DMS79 treated with DMSO at 0.1 percent for 48 hours (cell line): ENCODE measurements around the gene RASGRP3.

Source experiments
- DNase-seq: peaks from one replicate; lab custom pipeline; 2025; lab: John Stamatoyannopoulos, UW

Gene RASGRP3

DNA sequence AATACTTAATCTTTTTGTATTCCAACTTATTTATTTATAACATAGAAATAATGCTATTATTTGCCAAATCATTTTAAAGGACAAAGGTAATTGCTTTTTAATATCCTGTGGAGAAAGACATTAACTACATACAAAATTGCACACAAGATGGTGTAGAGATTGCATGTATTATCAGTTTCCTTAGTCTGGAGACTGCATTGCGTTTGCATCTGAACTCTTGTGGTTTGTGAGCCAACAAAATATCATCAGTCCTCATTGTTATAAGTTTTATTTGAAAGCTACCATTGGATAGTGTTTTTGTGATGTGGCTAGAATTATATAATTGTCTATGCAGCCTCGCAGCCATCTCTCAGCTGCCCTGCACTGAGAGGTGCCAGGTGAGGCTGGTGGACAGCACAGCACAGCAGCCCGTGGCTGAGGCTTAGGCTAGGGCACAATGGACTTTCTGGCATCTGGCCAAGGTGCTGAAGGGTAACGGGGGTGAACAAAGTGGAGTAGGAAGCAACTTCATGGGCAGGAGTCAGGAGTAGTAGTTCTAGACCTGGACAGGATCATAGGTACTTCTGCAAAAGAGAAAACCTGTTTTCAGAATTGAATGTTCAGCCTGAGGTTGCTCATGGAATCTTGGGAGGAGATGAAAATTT, 15.1 kb downstream of the RASGRP3 start:
- DNase-seq, result no peak

DNA sequence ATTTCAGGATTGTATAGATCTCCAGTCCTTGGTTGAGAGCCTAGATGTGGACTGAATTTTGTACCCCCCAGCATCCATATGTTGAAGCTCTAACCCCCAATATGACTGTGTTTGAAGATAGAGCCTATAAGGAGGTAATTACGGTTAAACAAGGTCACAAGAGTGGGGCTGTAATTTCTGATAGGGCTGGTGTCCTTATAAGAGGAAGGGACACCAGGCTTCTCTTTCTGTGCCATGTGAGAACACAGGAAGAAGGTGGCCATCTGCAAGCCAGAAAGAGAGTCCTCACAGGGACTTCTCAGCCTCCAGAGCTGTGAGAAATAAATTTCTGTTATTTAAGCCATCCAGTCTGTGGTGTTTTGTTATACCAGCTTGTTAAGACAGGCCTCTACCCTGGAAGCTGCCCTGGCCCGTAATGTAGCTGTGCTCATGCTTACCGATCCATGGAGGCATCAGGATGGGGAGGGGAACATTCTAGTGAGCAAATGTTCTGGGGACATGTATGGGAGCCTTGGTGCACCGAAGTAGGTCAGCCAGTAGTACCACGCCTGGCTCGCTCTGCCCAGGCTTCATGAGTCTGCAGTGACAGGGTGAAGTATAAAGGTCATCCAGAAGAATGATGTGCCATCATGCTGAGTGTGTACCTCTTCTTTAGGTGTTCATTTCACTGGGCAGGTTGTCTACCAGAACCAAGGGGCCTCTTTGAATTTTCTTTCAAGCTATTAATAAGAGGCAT, 16.1 kb downstream of the RASGRP3 start:
- DNase-seq, result no peak

DNA sequence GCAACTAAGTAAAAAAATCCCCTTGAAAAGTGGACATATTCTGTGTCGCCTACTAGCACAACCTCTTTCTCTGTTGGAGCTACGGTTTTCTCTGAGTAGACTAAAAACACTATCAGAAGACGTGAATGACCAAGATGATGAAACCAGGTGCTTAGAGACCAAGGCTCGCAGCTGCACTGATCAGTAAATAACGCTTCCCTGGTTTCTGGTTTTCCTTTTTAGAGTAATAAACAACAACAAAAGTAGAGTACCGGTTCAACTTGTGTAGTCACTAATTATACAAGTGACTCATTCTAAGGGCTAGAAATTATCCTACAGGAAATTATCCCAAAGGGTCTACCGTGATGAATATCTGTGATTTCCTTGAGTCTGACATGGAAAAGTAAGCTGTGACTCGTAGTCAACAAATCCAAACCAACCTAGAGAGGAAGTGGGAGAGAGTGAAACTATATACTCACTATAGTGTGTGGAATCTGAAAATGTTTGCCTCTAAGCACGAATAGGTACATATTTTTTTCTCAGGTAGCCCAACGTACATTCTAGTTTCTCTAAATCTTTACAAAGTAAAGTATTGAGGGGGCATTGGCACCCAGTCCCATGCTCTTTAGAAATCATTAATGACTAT, 17.8 kb downstream of the RASGRP3 start:
- DNase-seq, result no peak

DNA sequence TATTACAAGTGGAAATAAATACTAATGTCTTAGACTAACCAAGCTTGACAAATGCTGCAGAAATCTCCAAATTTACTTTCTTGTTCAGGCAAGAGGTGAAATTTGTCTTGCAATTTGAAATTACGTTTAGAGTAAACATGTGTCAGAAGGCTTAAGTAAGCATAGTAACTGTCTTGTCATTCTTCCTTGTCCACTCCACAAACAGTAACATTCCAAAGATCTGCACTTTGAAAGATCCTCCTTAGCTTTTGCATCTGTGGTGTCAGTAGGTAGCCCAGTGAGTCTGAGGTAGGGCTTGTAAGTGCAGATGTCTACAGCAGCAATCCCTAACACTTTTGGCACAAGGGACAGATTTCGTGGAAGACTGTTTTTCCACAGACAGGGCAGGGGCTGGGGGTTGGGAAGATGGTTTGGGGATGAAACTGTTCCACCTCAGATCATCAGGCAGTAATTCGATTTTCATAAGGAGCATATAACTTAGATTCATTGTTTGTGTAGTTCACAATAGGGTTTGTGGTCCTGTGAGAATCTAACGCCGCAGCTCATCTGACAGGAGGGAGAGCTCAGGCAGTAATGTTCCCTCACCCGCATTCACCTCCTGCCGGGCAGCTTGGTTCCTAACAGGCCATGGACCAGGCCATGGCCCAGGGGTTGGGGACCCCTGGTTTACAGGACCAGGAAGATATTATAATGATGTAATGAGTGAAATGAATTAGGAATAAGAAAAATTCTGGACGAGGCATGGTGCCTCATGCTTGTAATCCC, 18.6 kb downstream of the RASGRP3 start:
- DNase-seq, result no peak

DNA sequence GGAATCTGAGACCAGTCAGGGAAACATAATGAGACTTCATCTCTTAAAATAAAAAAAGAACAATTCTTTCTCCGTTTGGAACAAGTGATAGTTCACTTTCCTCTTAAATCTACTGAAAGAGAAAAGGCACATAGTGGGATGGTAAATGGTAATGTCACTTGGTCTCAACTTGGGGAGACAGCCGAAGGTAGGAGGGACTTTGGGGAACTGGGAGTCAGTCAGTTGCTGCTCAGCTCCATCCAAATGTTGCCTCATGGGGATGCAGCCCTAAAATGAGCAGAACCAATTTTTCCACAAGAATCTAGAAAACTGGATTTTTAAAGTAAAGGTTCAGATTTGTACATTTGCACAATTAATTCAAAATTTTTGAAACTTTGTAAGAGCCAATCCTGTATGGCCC, 19.2 kb downstream of the RASGRP3 start:
- DNase-seq, result no peak

DNA sequence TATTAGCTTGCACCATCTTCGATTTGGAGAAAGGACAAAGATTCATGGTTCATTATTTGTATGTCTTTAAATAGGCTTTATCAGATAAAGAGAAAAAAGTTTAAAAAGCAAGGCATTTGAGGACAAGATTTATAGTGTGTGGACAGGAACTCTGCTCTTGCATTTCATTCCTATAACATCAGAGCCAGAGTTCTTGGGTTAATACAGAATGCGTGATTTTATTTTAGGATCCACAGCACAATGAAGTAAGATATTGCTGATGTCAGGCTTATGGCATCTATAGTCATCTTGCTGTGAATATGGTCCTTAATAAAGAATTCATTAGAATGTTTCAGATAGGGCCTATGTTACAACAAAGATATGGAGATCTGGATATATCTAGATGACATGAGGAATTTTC, 19.7 kb downstream of the RASGRP3 start:
- DNase-seq, result no peak

DNA sequence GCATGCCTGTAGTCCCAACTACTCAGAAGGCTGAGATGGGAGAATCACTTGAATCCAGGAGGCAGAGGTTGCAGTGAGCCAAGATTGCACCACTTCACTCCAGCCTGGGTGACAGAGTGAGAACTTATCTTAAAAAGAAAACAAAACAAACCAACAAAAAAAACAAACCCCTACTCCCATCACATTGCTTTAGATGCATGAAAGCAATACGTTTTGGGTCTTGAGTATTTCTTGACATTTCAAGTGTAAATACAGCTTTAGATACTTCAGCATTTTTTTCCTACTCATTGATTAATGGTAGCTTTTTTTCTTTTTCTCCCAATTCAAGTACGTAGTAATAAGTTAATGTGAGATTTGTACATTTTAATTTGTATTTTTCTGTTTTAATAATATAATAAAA, 20.3 kb downstream of the RASGRP3 start:
- DNase-seq, result no peak

DNA sequence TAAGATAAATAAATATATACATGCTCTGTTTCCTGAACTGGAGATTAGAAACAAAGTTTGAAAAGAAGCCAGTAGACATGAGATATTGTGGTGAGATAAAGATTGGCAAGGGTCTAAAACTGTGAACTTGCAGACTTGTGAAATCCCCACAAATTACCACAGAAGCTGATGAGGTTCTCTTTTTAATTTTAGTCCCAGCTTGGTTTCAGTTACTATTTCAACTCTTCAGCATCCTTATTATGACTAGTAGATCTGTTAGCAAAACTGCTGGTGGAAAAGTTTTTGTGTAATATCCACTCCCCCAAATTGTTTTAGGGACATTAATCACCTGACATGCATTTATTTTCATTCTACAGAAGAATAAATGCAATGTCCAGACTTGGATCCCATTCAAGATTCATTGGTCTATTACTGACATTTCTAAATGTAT, 20.8 kb downstream of the RASGRP3 start:
- DNase-seq, result no peak

DNA sequence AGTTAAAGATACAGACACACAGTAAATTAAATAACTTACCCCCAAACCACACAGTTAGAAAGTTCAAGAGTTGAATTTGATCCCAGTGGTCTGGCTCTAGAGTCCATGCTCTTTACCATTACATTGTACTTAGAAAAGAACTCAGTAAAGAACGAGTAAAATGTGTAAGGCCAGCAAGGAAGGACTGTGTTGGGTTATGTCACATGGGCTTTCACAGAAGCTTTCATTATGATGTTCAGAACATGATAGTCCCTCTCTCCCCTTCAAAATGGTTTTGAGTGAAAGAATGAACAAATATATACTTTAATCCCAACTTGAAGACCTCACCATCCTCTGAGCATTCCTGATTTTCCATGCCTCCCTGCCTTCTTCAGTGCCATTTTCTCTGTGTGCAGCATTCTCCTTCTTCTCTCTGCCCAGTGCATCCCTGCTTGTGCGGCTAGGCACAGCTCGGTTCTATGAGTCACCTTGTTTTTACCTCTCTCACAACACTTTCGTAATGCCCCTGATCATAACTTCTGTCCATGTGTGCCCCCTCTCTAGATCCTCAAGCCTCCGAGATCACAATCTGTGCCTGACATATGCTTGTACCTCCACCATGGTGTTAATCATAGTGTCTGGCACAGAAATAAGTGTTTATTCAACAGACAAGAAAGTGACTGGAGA, 22.0 kb downstream of the RASGRP3 start:
- no peak for DNase-seq

DNA sequence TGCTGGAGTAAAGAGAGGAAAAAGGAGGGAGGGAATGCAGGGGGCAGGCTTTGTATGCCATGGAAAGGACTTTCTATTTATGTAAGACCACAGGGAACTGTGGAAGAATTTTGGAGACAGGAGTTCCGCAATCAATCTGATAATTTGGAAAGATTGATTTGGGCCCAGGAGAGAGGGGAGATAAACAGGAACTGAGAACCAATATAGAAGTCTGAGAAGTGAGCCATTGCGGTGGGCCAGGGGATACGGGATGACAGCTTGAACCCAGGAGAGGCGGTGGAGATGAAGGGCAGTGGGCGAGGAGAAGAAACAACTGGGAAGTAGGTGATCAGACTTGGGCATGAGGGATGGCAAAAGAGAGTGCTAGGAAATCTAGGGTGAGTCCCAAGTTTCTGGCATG, 23.7 kb downstream of the RASGRP3 start:
- no peak for DNase-seq

DNA sequence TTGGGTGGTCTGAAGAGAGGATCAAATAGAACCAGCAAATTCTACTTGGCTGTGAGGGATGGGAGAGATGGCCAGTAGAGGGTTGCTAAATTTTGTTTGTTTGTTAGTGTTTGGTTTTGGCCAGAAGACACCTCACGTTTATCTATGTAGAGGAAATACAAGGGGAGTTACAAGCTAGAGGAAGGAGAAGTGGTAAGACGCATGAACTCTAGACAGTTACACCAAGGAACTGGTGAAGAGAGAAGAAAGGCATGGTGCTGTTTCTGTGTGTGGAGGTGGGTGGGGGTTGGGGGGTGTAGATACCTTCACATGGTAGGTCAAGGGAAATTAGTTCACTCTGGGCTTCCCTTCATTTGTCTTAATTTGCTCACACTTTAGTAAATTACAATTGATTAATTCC, 25.6 kb downstream of the RASGRP3 start:
- DNase-seq, result no peak

DNA sequence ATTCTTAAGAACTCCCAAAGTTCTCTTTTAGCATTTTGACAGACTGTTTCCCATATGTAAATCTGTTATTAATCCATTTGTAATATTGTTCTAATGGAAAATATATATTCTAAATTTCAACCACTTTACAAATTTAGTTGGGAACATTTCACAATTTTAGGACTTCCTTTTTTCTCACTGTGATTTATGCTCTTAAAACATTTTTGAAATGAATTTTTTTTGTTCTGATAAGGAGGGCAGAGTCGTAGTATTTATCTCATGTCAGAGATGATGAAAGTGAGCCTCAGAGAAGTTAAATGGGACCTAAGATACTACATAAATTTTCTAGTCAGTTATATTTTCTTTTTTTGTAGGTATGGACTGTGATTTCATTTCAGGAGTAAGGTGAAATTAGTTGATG, 26.6 kb downstream of the RASGRP3 start:
- no peak for DNase-seq

DNA sequence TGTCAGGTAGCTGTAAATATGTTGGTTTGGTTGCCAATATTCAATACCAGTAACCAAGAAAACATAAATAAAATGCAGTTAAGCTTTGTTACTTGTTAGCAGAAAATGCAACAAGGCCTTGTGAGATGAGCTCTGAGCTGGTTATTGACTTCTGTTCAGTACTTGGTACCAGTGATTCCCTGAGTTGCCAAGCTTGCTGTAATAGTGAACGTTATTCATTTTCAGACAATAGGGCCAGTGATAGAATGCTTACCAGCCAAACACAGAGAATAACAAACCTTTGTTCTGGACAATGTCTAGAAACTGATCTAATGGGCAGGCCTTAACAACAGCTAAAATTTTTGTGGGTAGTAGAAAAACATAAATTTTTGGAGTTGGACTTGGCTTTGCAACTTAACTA, 29.5 kb downstream of the RASGRP3 start:
- no peak for DNase-seq

DNA sequence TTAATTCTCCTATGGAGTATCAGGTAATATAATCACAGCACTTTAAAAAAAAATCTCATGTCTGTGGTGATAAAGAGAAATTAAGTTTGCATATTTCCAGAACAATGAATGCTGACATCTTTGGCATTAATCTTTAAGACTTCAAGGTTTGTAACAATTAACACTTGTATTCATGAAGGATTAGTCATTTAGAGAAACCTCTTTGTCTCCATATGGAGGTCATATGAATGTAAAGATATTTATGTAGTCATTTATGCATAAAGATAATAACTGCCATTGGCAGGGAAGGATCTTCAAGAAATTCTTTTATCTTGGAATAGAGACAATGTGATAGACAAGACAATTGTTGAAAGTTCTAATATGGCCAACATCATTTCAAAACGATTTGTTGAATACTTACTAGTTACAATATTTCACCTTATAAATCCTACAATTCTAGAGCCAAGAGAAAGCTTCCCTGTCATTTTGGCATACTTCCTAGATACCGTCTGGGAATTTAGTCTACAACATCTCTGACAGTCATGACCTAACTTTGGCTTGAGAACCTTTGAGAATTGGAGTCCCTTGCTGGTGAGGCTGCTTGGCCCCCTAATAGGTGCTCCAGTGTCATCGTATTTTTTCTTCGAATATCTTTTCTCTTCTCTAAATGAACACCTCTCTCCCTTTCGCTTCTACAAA, 33.6 kb downstream of the RASGRP3 start:
- no peak for DNase-seq

DNA sequence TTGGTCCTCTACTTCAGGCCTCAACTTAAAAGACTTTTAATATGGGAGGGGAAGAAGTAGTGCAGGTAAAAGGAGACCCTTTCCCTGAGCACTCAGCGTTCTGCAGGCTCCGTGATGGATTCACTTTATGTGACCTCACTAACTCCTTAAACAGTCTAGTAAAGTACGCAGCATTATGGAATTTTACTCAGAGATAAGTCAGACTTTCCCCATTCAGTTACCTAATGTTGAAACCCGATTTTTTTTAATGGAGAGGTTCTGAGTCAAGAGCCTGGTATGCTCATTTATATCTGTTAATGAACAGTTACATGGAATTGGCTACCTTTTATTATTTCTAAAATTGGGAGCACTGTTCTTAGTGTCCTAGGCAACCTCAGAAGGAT, 34.1 kb downstream of the RASGRP3 start:
- DNase-seq, result no peak

DNA sequence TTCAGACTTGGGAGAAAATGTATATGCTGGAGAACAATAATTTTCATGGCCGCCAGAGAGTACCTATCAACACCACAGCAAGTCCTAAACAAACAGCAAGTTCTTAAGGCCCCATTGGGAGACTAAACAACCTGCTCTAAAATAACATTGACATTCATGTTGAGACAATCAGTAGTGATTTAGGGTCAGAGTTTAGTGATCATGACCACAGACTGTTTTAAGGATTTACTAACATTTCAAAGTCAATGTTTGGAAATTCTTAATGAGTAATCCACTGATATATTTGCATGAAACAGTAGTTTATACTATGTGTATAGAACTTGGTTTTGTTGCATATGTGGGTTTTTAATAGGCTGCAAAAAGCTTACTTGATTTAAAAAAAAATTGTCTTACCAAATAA, 34.7 kb downstream of the RASGRP3 start:
- DNase-seq, result no peak

DNA sequence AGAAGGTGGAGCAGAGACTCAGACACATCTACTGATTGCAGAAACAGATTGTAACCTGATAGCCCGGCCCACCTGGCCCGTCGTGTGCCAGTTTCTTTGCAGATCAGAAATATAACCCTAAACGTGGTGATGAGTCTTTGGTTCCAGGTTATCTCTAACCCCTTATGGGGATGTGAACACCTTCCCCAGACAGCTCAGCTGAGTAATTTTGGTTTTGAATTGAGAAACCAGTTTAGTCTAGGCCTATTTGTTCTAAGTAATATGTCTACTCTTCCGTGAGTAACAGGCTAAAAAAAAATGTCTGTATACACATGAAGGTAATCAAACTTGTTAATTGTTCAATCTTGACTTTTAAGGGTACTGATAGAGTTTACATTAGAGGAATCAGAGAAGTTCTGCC, 35.7 kb downstream of the RASGRP3 start:
- no peak for DNase-seq

DNA sequence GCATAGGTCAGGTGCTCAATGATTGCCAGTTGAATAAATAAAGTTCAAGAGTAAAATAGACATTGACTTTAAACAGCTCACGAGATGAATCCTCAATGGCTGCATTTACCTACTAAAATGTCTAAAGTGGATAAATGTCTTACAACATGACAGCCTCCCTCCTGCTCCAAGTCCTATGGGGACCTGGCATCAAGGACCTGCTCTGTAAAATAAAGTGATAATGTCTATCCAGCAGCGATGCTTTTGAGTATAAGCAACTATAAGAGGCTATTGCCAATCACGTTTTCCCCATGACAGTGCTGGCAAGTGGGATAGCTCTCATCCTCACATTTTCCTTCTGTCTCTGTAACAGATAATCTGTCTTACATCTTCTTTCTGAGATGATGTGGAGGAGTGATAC, 37.0 kb downstream of the RASGRP3 start:
- no peak for DNase-seq

DNA sequence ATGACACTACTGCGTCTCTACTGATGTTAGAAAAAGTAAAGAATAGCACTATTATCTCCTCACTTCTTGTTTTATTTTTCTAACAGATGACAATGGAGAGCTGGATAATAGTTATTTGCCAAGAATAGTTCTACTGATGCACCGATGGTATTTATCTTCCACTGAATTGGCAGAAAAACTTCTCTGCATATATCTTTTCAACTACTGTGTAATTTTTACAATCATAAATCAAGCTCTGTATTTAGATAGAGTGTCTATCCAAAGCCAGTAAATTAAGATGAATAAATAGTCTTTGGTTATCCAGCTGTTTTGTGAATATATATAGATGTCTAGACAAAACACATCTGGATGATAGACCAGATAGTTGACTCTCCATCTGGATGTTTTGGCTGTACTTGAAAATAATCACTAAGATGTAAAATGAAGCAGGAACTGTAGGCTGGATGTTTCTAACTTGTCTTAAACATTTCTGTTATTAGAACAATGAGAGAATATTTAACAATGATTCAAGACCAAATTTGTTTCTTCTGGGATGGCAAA, 40.1 kb downstream of the RASGRP3 start:
- DNase-seq, result no peak

DNA sequence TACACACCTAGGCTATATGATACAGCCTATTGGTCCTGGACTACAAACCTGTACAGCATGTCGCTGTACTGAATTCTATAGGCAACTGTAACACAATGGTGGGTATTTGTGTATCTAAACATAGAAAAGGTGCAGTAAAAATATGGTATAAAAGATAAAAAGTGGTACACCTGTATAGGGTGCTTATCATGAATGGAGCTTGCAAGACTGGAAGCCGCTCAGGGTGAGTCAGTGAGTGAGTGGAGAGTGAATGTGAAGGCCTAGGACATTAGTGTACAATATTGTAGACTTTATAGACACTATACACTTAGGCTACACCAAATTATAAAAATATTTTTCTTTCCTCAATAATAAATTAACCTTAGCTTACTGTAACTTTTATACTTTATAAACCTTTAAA, 41.8 kb downstream of the RASGRP3 start:
- no peak for DNase-seq

DNA sequence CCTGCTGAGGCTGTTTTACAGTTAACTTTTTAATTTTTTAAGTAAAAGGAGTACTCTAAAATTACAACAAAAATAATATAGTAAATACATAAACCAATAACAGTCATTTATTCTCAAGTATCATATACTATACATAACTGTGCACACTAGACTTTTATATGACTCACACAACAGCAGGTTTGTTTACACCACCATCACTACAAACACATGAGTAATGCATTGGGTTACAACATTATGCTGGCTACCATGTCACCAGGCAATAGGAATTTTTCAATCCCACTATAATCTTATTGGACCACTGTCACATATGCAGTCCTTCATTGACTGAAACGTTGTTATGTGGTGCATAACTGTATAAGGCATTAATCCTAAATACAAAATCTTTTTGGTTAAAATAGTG, 42.5 kb downstream of the RASGRP3 start:
- DNase-seq, result no peak
